ENCODE measurements around the gene SLC13A3. TPM values are rescaled to one million over a fixed set of nuclear protein-coding genes. Genes with fewer than 3 reads are reported as not detected.
A peak's percentile ranks its signal among the peaks of the same experiment; 100 is the strongest.
"Not testable (repeated sequence)": the region's sequence is repeated elsewhere in the genome, so short reads cannot be mapped to it uniquely, and the experiment has no call there.

Gene SLC13A3
- total RNA-seq, 1 experiment from 2014 or later: 1.7 TPM

DNA sequence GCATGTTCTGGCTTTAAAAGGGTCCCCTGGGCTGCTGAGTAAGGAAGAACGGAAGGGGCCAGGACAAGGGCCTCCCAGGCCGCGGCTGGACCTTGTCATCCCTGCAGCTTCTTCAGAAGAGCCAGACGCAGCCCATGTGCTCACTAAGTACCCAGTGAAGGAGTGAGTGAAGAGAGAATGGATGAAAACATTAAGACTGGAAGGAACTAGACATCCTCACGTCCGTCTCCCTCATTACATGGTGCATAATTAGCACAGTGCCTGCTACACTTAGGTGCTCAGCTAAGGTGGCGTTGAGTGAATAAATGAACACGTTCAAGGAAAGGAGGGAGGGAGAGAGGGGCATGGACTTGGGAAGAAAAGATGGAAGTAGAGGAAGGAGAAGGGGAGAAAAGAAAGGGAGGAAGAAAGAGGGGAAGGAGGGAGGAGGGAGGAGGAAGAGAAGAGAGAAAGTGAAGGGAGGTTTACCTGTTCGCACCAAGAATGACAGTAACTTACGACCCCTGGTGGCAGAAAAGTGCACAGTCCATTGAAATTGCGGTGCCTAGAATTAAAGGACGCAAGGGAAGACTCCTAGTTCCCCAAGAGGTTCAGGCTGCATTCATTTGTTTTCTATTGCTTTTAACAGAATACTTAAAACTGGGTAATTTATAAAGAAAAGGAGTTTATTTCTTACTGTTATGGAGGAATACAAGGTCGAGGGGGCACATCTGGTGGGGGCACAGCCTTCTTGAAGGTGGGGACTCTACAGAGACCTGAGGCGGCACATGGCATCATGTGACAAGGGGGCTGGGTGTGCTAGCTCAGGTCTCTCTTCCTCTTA, 30.0 kb upstream of the SLC13A3 start:
- peak; percentile 58 for DNase-seq (ENCODE audit: low read depth)

DNA sequence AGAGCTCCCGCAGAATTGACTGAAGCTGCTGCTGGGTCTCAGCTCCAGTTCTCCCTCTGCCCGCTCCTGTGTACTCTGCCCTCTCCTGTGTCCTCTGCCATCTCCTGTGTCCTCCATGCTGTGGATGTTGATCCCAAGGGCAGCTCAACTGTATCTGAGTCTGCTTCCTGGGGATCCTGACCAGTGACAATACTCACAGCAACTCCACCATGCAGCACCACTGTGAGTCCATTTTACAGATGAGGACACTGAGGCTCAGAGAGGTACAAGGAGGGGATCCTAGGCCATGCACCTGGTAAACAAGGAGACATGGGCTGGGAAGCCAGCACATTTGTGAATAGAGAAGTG, 29.4 kb upstream of the SLC13A3 start:
- no peak for DNase-seq (ENCODE audit: low read depth)

DNA sequence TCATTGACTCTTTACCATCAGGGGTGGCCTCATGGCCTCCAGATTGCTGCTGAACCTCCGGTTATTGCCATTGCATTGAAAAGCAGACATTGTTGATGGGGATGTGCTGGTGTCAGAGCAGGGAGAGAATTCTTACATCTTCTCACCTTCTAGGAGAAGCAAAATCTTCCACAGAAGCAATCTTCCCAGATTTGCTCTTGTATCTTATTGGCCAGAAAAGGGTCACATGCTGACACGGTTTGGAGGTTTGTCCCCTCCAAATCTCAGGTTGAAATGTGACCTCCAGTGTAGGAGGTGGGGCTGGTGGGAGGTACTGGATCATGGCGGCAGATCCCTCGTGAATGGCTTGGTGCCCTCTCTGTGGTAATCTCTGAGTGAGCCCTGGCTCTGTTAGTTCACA, 27.3 kb upstream of the SLC13A3 start:
- DNase-seq (ENCODE audit: low read depth): no peak

DNA sequence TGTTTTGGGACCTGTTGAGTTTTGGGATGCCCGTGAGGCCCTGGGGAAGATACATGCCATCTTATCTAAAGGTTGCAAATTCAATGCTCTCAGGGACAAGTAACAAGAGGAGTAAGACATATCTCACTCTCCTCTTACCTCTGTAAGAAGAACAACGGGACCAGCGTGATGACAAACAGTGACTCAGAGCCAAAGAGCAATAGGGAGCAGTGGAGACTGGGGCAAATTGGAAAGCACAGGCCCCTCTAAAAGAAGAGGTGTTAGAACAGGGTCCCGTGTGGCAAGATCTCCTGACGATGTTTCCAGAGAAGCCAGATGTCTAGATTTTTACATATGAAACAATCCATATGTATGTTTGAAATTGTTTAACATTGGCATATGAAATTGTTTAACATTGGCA, 26.3 kb upstream of the SLC13A3 start:
- DNase-seq (ENCODE audit: low read depth): no peak

DNA sequence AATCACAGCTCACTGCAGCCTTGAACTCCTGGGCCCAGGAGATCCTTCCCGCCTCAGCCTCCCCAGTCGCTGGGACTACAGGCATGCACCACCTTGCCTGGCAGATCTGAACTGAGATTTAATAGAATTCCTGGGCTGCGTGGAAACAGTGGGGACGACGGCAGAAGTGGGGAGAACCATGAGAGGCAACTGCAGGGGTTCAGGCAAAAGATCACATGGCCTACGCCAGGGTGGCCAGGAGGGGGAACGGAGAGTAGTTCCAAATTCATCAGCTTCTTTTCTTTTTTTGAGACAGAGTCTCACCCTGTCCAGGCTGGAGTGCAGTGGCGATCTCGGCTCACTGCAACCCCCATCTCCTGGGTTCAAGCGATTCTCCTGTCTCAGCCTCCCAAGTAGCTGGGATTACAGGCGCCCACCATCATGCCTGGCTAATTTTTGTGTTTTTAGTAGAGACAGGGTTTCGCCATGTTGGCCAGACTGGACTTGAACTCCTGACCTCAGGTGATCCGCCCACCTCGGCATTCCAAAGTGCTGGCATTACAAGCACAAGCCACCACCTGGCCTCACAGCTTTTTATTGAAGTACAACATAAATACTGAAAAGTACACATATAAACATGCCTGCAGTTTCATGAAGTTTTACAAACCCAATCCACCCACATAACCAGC, 25.5 kb upstream of the SLC13A3 start:
- DNase-seq (ENCODE audit: low read depth): not testable (repeated sequence)

DNA sequence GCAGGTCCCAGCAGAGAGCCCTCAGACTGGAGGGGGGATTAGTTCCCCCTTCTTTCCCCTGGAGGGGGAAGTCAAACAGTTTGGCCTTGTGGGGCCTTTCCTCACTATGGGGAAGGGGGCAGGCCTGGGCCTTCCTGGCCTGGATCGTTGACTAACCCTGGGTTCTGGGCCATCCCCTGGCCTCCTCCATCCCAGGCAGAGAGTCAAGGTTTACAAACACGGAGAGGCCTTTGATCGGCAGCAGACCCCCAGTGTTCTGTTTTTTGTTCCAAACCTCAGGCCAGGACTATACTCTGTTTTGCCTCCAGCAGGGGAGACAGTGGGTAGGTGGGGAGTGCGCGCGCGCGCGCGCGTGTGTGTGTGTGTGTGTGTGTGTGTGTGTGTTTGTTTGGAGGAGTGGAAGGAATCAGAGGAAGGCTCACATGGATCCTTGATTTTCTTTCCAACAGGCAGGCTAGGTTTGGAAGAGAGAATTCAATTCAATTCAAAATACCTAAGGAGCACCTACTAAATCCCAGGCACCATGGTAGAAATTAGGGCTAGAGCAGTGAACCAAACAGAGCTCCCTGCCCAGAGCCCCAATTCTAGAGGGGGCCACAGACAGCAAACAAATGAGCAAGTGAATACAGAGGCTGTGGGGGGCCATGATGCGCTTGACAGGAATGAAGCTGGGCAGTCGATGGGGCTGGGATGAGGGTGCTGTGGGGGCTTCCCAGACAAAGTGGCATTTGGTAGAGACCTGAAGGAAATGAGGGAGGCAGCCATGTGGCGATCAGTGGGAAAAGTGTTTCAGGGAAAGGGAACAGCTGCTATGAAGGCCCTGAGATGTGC, 23.2 kb upstream of the SLC13A3 start:
- no peak for DNase-seq (ENCODE audit: low read depth)

DNA sequence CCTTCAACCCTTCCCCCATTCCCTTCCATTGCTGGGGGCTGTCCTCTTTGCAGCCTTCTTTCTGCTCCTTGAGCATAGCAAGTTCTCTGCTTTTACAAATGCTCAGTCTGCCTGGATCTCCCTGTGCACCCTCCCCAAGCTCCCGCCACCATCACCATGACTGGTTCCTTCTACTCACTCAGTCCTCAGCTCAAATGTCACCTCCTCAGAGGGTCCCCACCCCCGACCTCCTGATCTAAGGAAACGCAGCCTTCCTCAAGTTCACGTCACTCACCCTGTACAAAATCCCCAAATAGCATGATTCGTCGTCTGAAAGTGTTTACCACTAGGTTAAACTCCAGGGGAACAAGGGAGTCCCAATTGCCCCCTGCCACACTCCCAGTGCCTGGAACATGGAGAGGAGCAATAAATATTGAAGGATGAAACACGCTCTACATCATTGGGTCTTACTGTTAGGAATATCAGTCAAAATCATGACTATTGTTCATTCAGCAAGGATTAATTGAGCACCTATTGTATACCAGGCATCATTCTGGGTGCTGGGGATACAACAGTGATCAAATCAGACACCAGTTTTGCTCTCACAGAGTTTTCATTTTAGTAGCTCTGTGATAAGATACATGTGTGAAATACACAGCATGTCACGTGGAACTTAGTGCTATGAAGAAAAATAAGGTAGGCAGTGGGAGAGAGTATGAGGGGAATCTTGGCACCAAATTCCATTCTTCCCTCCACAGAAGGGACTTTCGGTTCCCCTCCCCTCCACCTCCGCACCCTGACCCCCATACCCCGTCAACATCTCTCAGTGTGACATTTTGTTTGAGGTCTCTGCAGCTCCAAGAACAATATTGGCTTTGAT, 22.4 kb upstream of the SLC13A3 start:
- DNase-seq (ENCODE audit: low read depth): no peak

DNA sequence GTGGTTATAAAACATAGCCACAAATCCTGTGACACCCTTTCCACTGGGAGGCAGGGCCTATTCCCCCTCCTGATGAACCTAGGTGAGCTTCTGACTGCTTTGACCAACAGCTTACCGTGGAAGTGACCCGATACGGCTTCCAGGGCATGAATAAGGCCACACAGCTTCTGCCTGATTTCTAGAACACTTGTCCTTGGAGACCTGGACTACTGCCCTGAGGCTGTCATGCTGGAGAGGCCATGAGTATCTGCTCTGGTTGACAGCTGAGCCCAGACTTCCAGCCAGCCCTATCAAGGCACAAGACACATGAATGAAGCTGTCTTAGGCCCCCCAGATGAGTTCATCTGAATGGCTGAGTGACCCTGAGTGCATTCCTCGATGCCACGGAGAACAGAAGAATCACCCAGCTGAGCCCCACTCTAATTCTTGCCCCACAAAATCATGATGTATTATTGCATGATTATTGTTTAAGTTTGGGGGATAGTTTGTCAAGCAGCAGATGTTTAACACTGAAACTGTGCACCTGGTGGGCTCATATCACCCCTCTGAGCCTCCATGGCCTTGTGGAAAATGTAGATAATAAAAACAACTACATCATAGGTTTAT, 21.4 kb upstream of the SLC13A3 start:
- no peak for DNase-seq (ENCODE audit: low read depth)

DNA sequence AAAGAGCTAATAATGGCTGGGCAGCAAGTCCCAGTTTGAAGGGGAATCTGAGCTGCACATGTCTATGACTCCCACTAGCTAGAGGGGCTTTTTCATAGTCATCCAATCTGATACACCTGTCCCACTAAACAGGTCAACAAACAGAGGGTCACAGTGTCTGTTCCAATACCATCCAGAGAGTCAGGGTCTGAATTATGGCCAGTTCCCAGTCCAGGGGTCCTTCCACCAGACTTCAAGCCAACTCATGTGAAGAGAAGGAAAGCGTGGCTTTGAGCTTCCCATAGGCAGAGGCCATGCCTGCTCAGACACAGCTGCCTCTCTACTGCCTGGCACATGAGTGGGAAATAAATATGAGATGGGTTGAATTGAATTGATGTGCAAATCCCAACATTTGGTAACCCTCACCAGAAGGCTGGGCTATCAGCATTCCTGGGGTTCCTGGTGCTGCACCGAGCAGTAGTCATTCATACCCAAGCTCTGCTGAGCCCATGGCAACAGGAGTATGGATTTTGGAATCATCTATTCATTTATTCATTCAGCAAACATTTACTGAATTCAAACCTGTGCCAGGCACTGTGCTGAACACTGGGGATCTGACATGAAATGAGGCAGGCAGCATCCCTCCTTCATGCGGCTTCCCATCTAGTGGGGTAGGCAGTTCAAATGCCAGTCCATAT, 20.7 kb upstream of the SLC13A3 start:
- DNase-seq (ENCODE audit: low read depth): no peak

DNA sequence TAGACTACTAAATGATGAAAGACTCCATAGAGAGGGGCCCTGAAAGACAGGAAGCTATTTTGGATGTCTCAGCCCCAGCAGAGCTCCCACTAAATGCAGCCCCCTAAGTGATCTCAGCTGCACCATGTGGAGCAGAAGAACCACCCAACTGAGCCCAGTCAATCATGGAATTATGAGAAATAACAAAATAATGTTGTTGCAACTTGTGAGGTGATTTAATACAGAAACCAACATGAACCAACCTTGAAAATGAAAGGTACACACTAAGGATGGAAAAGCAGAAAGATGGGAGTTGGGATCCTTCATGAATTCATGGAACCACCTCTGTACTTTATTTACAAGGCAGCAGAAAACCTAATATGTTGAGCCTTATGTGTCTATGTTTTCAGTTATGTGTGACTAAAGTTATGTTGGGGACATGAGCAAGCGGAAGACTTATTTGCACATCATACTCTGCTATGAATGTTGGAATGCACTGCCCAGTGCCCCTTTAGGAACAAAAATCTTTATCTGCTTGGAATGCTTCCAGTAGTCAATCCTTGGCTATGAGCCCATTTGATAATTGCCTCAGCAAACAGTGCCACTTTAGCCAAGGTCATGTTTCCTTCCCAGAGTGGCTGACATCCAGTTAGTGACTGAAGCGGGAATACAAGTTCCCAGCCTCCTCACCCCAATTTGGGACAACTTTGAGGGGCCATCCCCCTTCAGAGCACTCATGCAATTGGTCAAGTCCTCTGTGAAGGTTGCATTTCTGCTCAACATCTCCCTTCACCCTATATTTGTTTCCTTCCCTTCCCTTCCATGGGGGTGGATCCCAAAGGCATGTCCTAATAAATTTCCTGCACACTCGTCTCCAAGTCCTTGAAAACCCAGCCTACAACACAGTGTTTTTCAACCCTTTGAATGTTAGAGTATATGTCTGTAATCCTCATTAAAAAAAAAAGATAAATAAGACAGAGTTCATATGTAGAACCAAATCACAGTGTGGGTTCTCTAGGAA, 19.6 kb upstream of the SLC13A3 start:
- no peak for DNase-seq (ENCODE audit: low read depth)

DNA sequence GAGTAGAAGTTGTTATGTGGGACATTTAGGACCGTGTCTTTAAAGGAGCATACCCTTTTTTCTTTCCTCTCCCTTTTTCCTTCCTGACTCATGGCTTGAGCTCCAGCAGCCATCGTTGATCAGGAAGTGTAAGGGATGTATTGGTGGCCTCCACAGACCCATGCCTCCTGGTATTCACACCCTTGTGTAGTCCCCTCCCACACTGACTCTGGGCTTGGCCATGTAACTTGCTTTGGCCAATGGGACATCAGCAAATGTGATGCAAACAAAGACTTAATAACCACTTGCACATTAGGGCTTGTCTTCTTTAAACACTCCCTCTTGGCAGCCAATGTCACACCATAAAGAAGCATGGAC, 18.9 kb upstream of the SLC13A3 start:
- DNase-seq (ENCODE audit: low read depth): no peak

DNA sequence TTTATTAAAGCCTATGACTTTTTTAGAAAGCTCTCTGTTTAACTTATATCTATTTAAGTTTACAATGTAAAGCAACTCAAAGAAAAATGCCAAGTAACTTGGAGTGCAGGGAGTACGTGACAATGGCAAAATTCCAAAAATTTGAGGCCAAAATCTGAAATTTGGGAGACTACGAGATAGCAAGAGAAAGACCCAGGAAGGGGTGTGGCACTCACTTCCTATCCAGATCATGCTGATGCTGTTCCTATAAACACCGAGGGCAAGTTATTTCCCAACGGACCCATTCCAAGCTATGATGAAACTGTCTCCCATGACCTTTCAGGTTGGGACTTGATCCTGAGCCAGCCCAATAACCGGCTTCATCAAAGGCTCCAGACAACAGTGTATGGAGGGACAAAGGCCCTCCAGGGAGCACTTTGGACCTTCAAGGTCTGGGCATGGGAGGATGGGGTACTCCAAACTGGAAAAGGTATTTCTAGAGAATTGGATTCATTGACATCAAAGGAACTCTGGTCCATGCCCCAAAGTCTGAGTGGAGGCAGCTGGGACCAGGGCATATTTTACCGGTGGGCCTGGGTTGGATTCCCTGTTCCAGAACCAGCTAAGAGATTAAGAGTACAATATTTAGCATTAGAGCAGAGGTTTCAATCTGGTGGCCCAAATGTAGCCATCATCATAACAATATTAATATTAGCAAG, 15.7 kb upstream of the SLC13A3 start:
- DNase-seq (ENCODE audit: low read depth): no peak

DNA sequence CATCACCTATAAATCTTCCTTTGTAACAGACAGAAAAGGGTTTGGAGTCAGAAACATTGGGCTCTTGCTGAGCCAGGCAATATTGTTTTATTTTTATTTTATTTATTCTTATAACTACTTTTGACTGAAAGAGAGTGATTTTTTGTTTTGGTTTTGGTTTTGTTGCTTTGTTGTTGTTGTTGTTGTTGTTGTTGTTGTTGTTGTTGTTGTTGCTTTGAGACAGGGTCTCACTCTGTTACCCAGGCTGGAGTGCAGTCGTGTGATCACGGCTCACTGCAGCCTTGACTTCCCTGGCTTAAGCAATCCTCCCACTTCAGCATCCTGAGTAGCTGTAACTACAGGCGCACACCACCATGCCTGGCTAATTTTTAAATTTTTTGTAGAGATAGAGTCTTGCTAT, 15.0 kb upstream of the SLC13A3 start:
- DNase-seq (ENCODE audit: low read depth): no peak

DNA sequence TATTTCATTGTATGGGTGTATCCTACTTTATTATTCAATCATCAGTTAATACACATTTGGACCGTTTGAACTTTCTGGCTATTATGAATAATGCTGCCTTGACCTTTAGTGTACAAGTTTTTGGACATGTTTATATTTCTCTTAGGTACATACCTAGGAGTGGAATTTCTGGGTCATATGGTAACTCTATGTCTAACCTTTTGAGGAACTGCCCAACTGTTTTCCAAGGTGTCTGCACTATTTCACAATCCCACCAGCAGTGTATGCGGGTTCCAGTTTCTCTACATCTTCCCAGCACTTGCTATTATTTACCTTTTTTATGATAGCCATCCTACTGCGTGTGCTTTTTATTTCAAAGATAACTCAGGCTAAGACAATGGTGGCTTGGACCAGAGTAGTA, 14.3 kb upstream of the SLC13A3 start:
- DNase-seq (ENCODE audit: low read depth): no peak

DNA sequence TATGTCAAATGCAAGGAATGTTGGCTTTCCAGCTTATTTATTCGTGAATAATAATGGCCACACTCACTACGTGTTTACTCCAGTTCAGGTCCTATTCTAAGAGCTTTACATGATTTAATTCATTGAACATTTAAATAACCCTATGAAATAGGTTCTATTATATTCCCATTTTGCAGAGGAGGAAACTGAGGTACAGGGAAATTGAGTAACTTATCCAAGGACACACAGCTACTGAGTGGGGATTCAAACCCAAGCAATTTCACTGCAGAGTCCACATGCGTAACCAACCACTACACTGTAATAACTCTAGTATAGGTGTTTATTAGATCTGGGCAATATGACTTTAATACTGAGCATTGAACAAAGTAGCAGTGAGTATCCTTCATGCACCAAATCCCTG, 12.3 kb upstream of the SLC13A3 start:
- DNase-seq (ENCODE audit: low read depth): no peak

DNA sequence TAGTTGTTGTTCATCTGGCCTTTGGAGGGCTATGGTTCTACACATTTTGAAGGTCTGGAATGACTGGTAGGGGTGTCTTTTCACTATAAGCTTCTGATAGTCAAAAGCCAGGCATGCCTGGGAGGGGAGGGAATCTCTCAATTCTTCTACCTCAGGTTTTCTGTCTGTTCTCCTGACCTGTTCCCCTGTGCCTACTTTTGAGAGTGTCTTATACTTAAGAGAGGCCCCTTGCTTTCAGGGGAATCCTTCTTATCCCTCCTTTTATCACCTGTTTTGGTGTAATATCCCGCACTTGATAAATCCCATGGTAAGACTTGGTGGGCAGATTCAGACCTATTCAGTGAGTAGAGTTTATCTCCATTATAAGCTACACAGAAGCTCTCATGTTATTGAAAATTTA, 10.4 kb upstream of the SLC13A3 start:
- DNase-seq (ENCODE audit: low read depth): no peak

DNA sequence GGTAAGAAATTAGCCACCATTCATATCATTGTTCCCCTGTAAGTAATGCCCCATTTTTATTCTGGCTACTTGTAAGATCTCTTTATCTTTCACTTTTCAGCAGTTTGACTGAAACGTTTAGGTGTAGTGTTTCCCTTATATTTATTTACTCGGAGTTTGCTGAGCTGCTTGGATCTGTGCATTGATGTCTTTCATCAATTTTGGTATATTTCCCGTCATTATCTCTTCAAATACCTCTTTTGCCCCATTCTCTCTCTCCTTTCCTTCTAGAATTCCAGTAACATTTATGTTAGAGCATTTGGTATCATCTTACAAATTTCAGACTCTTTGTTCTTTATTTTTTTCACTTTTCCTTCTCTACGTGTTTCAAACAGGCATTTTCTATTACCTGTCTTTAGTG, 9.2 kb upstream of the SLC13A3 start:
- no peak for DNase-seq (ENCODE audit: low read depth)

DNA sequence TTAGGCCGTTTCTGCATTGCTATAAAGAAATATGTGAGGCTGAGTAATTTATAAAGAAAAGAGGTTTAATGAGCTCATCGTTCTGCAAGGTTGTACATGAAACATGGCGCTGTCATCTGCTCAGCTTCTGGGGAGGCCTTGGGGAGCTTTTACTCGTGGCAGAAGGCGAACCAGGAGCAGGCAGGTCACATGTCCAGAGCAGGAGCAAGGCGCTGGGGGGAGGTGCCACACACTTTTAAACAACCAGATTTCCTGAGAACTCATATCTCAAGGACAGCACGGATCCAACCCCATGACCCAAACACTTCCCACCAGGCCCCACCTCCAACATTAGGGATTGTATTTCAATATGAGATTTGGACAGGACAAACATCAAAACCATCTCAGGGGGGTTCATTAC, 6.4 kb upstream of the SLC13A3 start:
- no peak for DNase-seq (ENCODE audit: low read depth)

DNA sequence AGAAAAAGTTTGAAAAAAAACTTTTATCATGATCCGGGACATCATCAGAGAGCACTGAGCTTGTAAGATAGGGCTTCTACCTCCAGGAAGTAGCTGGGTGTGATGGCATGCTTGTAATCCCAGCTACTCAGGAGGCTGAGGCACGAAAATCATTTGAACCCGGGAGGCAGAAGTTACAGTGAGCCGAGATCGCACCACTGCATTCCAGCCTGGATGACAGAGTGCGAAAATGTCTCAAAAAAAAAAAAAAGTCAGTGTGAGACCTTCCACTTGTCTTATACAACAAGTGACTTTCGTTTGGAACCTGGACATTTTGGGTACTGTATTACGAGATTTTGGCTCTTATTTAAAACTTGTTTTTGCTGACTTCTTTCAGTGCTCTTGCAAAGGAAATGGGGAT, 5.9 kb upstream of the SLC13A3 start:
- no peak for DNase-seq (ENCODE audit: low read depth)
